Dermis microvascular lymphatic vessel endothelial cell (primary cell): ENCODE measurements around the gene SCAMP4. TPM values are rescaled to one million over a fixed set of nuclear protein-coding genes. Genes with fewer than 3 reads are reported as not detected.

Experiments
- total RNA-seq: library from RNA; depleted of rRNA; stranded (reverse); fragments of >200 nt; gene quantifications from 2 replicates; pipeline ENCODE4 v1.2.1, GENCODE V29; 2014

The SCAMP4 gene
- total RNA-seq, 1 donor from 2014 or later: 18.2 TPM

Other genes with a start within 250 kb of the SCAMP4 start
- not detected in 2 replicates for gene ONECUT3, start 151.9 kb upstream of the SCAMP4 start, total RNA-seq
- 0.76 and 0.90 TPM in 2 replicates for gene ATP8B3, start 93.1 kb upstream of the SCAMP4 start, total RNA-seq
- gene REXO1, start 56.9 kb upstream of the SCAMP4 start, total RNA-seq: 3.7 and 8.0 TPM in 2 replicates
- gene KLF16, start 41.8 kb upstream of the SCAMP4 start, total RNA-seq: 3.7 and 6.7 TPM in 2 replicates
- 70.1 and 93.4 TPM in 2 replicates for gene ABHD17A, start 19.9 kb upstream of the SCAMP4 start, total RNA-seq
- gene ADAT3, start within 50 bp of the SCAMP4 start, total RNA-seq: 1.7 and 3.8 TPM in 2 replicates
- gene CSNK1G2, start 35.8 kb downstream of the SCAMP4 start, total RNA-seq: 62.8 and 78.1 TPM in 2 replicates
- 32.5 and 52.0 TPM in 2 replicates for gene BTBD2, start 110.3 kb downstream of the SCAMP4 start, total RNA-seq
- gene MKNK2, start 145.8 kb downstream of the SCAMP4 start, total RNA-seq: 105 and 109 TPM in 2 replicates
- gene MOB3A, start 190.9 kb downstream of the SCAMP4 start, total RNA-seq: 14.8 and 22.8 TPM in 2 replicates
- 0.76 and 0.77 TPM in 2 replicates for gene IZUMO4, start 191.5 kb downstream of the SCAMP4 start, total RNA-seq
- gene AP3D1, start 246.2 kb downstream of the SCAMP4 start, total RNA-seq: 57.6 and 85.2 TPM in 2 replicates